MCF 10A (cell line): Measurements from ENCODE around the gene RPS3. TPM values are rescaled to one million over a fixed set of nuclear protein-coding genes. Genes with fewer than 3 reads are reported as not detected.

Experiments used
- BruUV-seq: library from RNA; stranded (reverse); fragments of 400-500 nt; replicated peaks from 2 replicates; lab custom pipeline; 2021; lab: Mats Ljungman, UMichigan
- CTCF ChIA-PET: fragments of 300-600 bp; sonication (Branson Sonifier 250); formaldehyde crosslinking; extraction: SDS; loops from one replicate; lab custom pipeline; 2021; ENCODE audit warnings: antibody characterized with exemption, inconsistent platforms; lab: Yijun Ruan, JAX
- POLR2A ChIA-PET: fragments of 300-600, 350-650 bp; sonication (Branson Sonifier 250); formaldehyde crosslinking; extraction: SDS; loops from one replicate; lab custom pipeline; 2020; ENCODE audit warnings: antibody characterized with exemption, inconsistent platforms; lab: Yijun Ruan, JAX
- DNase-seq: peaks from one replicate; pipeline ENCODE4 v3.0.0-alpha.2; 2018; ENCODE audit not compliant: unreplicated experiment
- H3K27ac Mint-ChIP-seq: one replicate; pipeline ENCODE4 v1.8.0; 2022; ENCODE audit warnings: mild to moderate bottlenecking, low read depth, mixed read lengths; ENCODE audit not compliant: unreplicated experiment
- H3K27me3 Mint-ChIP-seq: one replicate; pipeline ENCODE4 v1.8.0; 2022; ENCODE audit warnings: mixed read lengths; ENCODE audit not compliant: insufficient read depth, unreplicated experiment
- H3K36me3 Mint-ChIP-seq: one replicate; pipeline ENCODE4 v1.8.0; 2022; ENCODE audit warnings: mild to moderate bottlenecking, moderate library complexity, mixed read lengths; ENCODE audit not compliant: insufficient read depth, unreplicated experiment
- H3K4me1 Mint-ChIP-seq: one replicate; pipeline ENCODE4 v1.8.0; 2022; ENCODE audit warnings: mixed read lengths; ENCODE audit not compliant: insufficient read depth, unreplicated experiment
- H3K4me3 Mint-ChIP-seq: one replicate; pipeline ENCODE4 v1.8.0; 2022; ENCODE audit warnings: mild to moderate bottlenecking, moderate library complexity, mixed read lengths; ENCODE audit not compliant: unreplicated experiment
- H3K9me3 Mint-ChIP-seq: one replicate; pipeline ENCODE4 v1.8.0; 2022; ENCODE audit warnings: mixed read lengths; ENCODE audit not compliant: unreplicated experiment
- intact Hi-C: fragments of 100-400 bp; cut with micrococcal nuclease; formaldehyde crosslinking; loops from 2 replicates; pipeline ENCODE4 v1.14.1; 2022
- total RNA-seq: library from RNA; stranded (reverse); gene quantifications from 2 replicates; pipeline ENCODE4 v1.2.3, GENCODE V29; 2022
- TF ChIP-seq, protein P1 (sequence below): fragments of 200-600 bp; IDR thresholded peaks from one replicate; pipeline ENCODE4 v1.8.0; 2022; ENCODE audit warnings: antibody characterized with exemption, mild to moderate bottlenecking; ENCODE audit not compliant: unreplicated experiment

RPS3 gene
- total RNA-seq, 1 experiment from 2014 or later = 3,444 TPM

DNA sequence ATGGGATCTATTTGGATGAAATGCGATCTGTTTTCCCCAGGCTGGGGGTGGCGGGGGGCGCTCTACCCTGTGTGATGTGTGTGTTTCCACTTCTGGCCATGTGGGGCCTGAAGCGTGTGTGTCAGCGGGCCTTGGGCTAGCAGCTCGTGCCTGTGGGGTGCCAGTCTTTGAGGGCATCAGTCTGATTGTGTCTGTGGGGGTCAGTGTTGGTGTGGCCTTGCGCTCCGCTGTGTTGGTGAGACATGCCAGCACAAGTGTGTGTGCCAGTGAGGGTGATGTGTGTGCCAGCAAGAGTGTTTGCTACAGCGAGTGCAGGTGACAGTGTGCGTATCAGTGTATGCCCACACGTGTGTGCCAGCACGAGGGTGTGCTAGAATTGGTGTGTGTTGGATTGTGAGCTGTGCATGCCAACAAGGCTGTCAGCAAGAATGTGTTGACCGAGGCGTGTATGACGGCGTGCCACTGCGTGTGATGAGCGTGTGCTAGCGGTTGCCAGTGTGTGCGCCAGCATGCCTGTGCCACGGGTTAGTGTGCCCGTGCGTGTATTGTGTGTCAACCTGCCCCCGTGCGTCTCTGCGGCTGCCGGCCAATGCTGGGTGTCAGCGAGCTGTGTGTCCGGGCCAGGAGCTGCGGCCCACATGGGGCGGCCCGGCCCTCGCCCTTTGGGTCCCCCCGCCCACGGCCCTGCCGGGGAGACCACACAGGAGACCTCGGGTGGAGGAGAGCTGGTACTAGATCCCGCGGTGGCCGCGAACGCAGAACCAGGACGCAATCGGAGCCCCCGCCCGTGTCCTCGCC, 48.4 kb upstream of the RPS3 start:
- Mint-ChIP-seq H3K27ac (no peak overlapping the region), H3K36me3 (peaks cover 6% of the 10 kb centered on the region), H3K27me3 (no peaks in the 10 kb centered on the region), H3K4me3 (peak overlapping the region; percentile 80), H3K4me1 (peaks cover 27% of the 10 kb centered on the region), H3K9me3 (no peaks in the 10 kb centered on the region)
- TF ChIP-seq, protein P1, sequence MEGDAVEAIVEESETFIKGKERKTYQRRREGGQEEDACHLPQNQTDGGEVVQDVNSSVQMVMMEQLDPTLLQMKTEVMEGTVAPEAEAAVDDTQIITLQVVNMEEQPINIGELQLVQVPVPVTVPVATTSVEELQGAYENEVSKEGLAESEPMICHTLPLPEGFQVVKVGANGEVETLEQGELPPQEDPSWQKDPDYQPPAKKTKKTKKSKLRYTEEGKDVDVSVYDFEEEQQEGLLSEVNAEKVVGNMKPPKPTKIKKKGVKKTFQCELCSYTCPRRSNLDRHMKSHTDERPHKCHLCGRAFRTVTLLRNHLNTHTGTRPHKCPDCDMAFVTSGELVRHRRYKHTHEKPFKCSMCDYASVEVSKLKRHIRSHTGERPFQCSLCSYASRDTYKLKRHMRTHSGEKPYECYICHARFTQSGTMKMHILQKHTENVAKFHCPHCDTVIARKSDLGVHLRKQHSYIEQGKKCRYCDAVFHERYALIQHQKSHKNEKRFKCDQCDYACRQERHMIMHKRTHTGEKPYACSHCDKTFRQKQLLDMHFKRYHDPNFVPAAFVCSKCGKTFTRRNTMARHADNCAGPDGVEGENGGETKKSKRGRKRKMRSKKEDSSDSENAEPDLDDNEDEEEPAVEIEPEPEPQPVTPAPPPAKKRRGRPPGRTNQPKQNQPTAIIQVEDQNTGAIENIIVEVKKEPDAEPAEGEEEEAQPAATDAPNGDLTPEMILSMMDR = no peak
- no TSS peak for BruUV-seq
- intact Hi-C loops = no loop called here
- DNase-seq = no peak
- POLR2A ChIA-PET = interaction anchor here (0.7 kb wide), 1 partner anchor 1294 kb away, joined by 3 read pairs; no protein-coding TSS in a partner anchor
- CTCF ChIA-PET = interaction anchor here (1.2 kb wide), 1 partner anchor 31 kb away, joined by 5 read pairs; no protein-coding TSS in a partner anchor

- intact Hi-C loops = no loop called here
- ChIA-PET POLR2A (no interaction called here), CTCF (interaction anchor here (1.2 kb wide), 1 partner anchor 31 kb away, joined by 5 read pairs; no protein-coding TSS in a partner anchor)
- Mint-ChIP-seq H3K4me3 (peak within 1 kb of the TSS; percentile 80), H3K27me3 (peaks cover 4% of the 10 kb centered on the region), H3K27ac (peak within 1 kb of the TSS; percentile 63), H3K36me3 (peaks cover 6% of the 10 kb centered on the region), H3K9me3 (no peaks in the 10 kb centered on the region), H3K4me1 (peaks cover 27% of the 10 kb centered on the region)
- no TSS peak for BruUV-seq
- TF ChIP-seq, protein P1 = no peak
- peak; percentile 41 for DNase-seq
Measured at GRCh38 chr11:75351541-75351790, 47.9 kb upstream of the RPS3 start, which contains the start of gene ARRB1. Gene ARRB1 (minus strand): TSS chr11:75351661. CDS start chr11:75351607, 54 bp downstream.

- BruUV-seq = no TSS peak
Measured at GRCh38 chr11:75351791-75352587, 47.3 kb upstream of the RPS3 start.

More at GRCh38 chr11:75351791-75352587, 47.3 kb upstream of the RPS3 start:
- Mint-ChIP-seq H3K9me3 (no peaks in the 10 kb centered on the region), H3K27me3 (peaks cover 10% of the 10 kb centered on the region), H3K36me3 (peaks cover 6% of the 10 kb centered on the region), H3K4me1 (peaks cover 26% of the 10 kb centered on the region), H3K27ac (peak overlapping the region; percentile 63), H3K4me3 (peak overlapping the region; percentile 80)
- intact Hi-C loops = no loop called here
- DNase-seq = no peak
- TF ChIP-seq, protein P1 = no peak
- POLR2A ChIA-PET = interaction anchor here (1.5 kb wide), 1 partner anchor 10 kb away, joined by 8 read pairs; no protein-coding TSS in a partner anchor
- CTCF ChIA-PET = interaction anchor here (1.0 to 1.5 kb wide), 3 partner anchors 17 to 36 kb away, joined by 3 read pairs; no protein-coding TSS in a partner anchor
